ENCODE data around the gene PAK2.
"Not testable (repeated sequence)": the region's sequence is repeated elsewhere in the genome, so short reads cannot be mapped to it uniquely, and the experiment has no call there.

Gene PAK2

GRCh38 chr3:196739671-196740480, at the start of gene PAK2:
Gene PAK2, plus strand, starts transcription at chr3:196739857. Its CDS starts 42,790 bp downstream, at chr3:196782647.
- peak; percentile 70 to 82 for DNase-seq

- no peak for DNase-seq
These were observed 49.6 kb upstream of the PAK2 start for GRCh38 chr3:196689941-196690660.

GRCh38 chr3:196691386-196691785, 48.3 kb upstream of the PAK2 start:
- DNase-seq: no peak

DNA sequence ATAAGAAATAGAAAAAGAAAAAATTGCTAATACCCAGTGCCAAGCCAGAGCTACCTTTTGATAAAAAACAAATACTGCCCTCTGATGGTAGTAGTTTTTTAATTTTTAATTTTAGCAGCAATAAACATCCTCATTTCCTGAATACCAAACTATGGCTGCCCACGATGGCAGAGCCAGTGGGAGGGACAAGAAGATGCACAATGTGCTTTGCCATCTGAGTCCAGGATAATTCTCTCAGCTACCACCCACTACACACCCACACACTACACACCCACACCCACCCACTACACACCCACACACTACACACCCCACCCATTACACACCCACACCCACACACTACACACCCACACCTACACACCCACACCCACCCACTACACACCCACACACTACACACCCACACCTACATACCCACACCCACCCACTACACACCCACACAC, 45.4 kb upstream of the PAK2 start:
- no peak for DNase-seq

DNA sequence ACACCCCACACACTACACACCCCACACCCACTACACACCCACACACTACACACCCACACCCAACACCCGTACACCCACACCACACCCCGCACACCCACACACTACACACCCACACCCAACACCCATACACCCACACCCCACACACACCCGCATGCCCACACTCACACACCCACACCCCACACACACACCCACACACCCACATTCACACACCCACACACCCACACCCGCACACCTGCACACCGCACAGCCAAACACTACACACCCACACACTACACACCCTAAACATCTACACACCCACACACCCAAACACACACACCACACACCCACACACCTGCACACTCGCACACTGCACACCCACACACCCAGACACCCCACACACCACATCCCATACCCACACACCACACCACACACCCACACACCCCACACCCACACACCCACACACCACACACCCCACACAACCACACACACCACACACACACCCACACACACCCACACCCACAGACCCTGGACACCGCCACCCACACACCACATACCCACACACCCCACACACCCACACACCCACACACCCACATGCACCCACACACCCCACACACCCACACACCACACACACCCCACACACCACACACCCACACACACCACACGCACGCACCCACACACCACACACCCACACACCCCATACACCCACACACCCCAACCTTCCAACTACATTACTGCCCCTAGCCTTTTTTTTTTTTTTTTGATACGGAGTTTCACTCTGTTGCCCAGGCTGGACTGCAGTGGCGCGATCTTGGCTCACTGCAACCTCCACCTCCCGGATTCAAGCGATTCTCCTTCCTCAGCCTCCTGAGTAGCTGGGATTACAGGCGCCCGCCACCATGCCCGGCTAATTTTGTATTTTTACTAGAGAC, 44.5 kb upstream of the PAK2 start:
- DNase-seq: no peak

GRCh38 chr3:196695849-196696226, 43.8 kb upstream of the PAK2 start:
- DNase-seq: no peak

- no peak for DNase-seq
These were observed 42.4 kb upstream of the PAK2 start for GRCh38 chr3:196697270-196697669.

- no peak for DNase-seq
These were observed 39.9 kb upstream of the PAK2 start for GRCh38 chr3:196699749-196700148.

DNA sequence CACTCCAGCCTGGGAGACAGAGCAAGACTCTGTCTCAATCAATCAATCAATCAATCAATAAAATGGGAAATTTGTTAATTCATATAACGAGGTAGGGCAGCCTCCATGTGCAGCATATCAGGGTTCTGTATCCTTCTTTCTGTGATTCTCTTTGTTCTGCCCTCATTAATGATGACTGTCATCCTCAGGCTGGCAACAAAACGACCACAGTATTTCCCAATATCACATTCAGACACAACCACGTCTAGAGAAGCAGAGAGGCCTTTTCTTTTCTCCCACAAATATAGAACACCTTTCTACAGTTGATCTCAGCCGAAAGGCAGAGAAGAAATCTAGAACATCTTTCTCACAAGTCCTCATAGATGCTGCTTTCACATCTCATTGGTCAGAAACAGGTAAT, 38.9 kb upstream of the PAK2 start:
- no peak for DNase-seq

- DNase-seq: no peak
These were observed 33.3 kb upstream of the PAK2 start for GRCh38 chr3:196706327-196706726.

- DNase-seq: no peak
These were observed 32.9 kb upstream of the PAK2 start for GRCh38 chr3:196706731-196707130.

- DNase-seq: no peak
These were observed 32.1 kb upstream of the PAK2 start for GRCh38 chr3:196707566-196707965.

- no peak for DNase-seq
These were observed 31.2 kb upstream of the PAK2 start for GRCh38 chr3:196708467-196708866.

DNA sequence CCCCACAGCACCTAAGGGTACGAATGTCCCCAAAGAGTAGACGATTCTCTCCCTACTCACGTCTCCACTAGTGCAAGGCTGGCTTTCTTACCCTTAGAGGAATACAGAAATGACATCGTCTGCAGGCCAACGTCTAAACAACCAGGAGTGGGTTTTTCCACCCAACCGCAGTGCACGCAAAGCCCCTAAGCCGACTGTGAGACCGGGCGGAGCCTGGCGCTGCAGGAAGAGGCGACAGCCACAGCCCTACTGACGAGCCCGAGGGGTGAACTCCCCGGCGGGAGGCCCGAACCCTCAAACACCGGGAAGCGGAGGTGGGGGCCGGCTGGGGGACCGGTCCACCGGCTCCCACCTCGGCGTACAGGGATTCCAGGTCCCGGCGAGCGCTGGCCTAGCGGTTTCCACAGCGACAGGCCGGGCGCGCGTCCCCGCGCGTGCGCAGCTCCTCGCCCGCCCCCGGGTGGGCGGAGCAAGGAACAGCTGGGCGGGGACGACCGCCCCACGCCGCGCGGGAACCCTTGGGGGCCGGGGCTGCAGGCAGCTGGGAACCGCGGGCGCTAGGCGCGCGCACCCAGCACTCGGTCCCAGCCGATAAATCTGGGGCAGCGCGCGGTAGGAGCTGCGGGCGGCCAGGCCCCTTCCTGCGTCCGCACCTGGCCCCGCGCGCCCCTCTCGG, 27.7 kb upstream of the PAK2 start, which contains the start of the genes CEP19 and PIGX:
Gene CEP19 (minus strand): TSS at position 413 of the 676 bp plus-strand sequence. CDS start 3,593 bp downstream, outside the sequence.
Gene PIGX (plus strand): TSS at position 540 of the 676 bp plus-strand sequence.
- peak; percentile 76 to 95 for DNase-seq

GRCh38 chr3:196712514-196713413, 26.9 kb upstream of the PAK2 start:
- peak; percentile 59 to 60 for DNase-seq

GRCh38 chr3:196717162-196717561, 22.5 kb upstream of the PAK2 start:
- DNase-seq: not testable (repeated sequence)

DNA sequence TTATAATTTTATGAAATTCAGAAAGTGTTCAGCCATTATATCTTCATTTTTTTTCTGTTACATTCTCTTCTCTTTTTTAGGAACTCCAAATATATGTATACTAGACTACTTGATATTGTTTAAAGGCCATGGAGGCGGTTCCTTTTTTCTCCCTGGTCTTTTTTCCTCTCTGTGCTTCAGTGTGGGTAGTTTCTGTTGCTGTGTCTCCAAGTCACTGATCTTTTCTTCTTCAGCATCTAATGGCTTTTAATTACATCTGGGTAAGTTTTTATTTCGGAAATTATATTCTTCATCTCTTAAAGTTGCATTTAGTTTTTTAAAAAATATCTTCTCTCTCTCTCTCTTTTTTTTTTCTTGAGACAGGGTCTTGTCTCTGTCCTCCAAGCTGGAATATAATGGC, 18.6 kb upstream of the PAK2 start:
- DNase-seq: no peak

DNA sequence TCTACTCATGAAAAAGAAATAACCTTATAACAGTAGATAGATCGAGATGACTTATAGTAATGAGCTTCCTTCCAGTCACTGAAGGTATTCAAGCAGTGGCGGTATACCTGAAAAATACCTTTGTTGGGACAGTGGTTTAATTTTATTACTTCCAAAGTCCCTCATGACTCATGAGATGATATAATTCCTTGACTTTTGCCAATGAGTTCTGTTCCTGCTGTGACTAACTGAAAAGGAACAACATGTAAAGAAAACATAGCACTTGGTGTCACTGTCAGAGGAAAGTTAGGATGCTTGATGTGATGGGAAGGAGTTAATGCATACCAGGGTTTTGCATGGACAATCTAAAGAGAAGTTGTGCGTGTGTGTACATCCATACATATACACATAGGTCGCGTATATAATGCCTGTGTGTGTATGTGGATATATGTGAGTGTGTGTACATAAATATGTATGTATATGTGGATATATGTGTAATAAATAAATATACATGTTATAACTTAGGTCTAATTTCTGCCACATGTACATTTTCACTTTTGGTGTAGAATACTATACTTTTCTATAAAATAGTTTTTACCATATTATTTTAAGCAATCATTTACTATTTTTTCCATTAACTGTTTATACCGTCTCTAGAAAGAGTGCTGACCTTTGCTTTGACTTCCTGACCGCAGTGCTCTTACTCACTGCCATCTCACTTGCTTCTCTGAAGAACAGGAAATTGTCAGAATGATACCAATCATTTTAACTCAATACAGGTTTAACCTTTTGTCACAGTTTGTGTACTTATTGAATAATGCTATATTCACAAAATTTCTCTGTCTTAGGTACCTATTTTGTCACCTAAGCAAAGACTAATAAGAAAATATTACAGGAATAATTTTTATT, 12.6 kb upstream of the PAK2 start:
- no peak for DNase-seq

DNA sequence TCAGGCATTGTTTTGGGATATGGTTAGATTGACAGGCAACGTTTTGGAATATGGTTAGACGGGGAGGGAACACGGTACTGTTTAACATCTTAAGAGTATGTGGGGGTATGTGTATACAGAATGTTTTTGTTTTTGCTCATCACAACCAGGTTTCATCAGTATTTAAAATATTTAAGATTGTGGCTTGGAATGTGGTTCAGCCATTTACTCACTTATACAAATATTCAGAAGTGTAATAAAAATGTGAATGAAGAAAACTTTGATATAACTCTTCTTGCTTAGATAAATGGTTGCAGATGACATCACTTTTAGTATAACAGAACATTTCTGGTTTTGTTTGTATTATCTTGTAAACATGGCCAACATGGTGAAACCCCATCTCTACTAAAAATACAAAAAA, 3.9 kb upstream of the PAK2 start:
- DNase-seq: no peak
